Stimulated activated CD4-positive, alpha-beta T cell treated with anti-CD3 and anti-CD28 coated beads, Interleukin-12 subunit alpha, Interleukin-12 subunit beta, amount 100 ng/mL, for 4 hours (primary cell): Measurements from ENCODE around the gene CD300LG.
"Not testable (repeated sequence)": the region's sequence is repeated elsewhere in the genome, so short reads cannot be mapped to it uniquely, and the experiment has no call there.

ENCODE experiments used
- DNase-seq: peaks from one replicate; pipeline ENCODE4 v3.0.0-alpha.2; 2020

CD300LG gene

DNA sequence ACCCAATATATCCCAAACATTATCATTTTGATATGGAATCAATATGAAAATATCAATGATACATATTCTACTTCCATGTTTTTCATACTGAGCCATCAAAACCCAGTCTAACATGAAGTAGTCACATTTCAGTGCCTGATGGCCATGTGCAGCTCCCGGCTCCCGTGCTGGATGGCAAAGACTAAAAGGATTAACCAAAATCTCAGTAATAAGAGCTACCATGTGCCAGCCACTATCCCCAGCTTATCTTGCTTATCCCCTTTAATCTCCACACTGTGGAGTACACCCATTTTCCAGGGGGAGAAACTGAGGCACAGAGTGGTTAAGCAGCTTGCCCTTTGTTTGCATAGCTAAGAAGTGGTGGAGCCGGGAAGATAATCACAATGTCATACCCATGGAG, 9.2 kb downstream of the CD300LG start:
- DNase-seq = no peak

DNA sequence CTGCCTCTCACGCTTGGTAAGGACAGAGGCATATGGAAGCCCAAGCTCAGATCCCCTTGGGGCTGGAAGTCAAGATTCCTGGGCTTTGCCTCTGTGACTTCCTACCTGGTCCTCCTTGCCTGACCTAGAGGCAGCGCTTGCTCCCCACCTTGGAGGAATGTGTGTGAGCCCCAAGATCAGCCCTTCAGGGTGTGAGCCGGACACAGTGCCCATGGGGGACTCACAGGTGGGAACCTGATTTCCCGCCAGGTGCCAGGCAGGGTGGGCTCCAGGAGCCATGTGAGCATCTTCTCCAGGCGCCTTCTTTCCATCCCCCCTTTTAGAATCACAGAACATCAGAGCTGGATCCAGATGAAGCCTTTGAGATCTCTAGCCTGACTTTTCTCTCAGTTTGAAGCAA, 10.2 kb downstream of the CD300LG start:
- DNase-seq = no peak

DNA sequence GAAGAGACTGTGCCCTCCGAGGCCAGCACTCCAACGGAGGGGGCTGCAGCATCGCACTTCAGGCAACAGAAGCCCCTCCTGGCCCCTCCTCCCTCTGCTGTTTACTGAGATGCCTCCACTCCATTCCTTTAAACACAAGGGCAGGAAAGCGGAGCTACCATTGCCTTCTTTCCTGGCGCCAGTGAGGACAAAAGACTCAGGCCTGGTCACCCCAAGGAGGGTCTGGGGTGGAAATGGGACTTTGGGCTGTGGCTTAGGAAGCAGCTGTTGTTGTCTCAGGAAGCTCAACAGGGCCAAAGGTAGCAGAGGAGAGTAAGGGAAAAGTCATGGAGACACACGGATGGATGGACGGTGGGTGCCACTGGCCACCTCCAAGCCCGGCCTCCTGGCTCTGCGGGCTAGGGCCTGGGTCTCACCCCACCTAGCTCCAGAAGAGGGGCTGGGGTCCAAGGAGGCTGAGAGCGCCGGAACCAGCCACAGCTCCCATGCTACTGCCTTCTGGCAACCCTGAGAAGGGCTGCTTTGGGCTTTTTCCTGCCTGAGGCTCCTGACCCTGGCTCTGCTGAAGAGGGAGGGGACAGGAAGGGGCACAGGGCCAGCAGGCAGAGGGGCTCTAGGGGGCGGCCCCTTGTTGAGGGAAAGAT, 11.1 kb downstream of the CD300LG start:
- no peak for DNase-seq

DNA sequence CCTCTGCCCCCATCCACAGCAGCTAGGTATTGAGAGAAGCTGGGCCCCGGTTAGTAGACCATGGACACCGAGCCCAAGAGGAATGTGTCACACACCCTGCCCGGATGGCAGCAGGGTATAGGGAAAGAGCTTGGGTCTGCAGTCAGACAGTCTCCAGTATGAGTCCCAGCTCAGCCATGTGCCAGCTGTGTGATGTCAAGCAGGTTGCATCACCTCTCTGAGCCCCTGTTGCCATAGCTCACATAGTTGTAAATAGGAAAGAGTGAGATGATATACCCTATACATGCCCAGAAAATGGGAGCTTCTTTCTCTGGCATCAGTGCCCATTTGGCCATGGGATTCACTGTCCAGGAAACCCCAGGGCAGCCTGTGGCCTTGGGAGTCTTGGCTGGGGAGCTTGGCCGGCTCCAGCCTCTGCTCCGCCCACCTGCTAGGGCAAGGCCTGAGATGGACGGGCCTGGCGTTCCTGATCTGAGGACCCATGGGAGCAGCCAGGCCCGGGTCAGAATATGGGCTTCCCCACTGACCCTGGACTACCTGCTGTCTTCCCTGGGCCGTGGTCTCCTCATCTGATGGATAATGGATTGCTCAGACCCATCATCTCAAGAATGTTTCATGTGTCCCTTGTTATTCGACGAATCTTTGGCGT, 13.2 kb downstream of the CD300LG start:
- DNase-seq = no peak

DNA sequence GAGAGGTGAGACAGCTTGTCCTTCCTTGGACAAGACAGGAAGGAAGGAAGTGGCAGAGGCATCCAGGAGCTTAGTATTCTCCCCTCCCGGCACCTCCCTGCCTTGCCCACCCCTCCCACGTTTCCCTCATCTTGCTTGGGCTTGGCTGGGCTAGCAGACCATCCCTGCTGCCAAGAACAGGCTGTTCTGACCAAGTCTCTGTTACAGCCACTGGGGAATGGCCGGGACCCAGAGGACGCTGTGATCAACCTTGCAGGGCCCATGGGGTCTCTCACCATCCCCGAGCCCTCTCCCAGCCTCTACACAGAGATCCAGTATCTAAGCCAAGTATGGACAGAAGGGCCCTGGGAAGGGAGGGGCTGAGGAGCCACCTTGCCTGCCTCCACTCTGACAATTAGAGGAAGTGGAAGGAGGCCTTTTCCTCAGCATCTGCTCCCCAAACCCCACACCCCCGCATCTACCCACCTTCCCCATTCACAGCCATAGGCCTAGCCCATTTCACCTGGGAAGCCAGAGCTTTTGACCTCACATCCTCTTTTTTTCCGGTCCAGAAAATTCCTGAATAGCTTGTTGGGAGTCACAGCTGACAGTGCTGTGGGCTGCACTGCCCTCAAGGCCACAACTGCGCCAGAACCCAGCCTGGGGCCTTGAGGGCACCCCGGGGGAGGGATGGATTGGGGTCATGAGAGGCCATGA, 14.1 kb downstream of the CD300LG start:
- no peak for DNase-seq

DNA sequence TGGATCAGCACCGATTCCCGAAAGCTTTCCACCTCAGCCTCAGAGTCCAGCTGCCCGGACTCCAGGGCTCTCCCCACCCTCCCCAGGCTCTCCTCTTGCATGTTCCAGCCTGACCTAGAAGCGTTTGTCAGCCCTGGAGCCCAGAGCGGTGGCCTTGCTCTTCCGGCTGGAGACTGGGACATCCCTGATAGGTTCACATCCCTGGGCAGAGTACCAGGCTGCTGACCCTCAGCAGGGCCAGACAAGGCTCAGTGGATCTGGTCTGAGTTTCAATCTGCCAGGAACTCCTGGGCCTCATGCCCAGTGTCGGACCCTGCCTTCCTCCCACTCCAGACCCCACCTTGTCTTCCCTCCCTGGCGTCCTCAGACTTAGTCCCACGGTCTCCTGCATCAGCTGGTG, 15.0 kb downstream of the CD300LG start:
- DNase-seq = no peak

DNA sequence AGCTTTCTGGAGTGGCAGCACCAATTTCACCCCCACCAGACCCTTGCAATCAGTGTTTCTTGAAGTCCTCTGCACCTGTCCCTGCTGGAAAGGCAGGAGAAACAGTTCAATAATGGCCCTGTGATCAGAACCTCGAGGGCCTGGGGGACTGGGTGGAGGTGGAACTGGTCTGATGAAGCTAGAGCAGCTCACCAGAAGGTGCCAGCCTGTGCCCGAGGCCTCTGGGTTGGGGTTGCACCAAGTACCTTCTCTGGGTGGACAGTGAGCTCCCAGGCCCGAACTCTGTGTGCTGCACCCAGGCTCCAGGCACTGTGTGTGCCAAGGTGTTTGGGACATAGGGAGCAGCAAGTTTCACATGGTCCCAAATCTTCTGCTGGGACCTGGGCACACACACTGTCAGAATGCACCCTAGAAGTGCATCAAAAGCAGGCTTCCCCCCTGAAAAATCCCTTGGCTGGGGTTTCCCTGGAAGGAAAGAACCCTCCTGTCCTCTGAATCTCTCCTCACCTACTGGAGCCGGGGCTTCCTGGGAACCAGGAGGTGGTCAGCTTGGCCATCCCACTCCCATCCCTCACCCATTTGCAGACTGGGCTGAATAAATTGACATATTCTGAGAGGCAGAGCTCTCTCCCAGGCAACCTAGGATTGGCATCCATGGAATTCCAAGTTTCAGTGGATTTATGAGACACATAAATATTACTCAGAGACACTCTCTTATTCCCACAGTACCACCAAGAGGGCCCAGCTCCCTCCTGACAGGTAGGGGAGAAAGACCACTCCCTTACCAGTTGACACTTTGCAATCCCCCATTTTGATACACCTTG, 17.4 kb downstream of the CD300LG start:
- no peak for DNase-seq

DNA sequence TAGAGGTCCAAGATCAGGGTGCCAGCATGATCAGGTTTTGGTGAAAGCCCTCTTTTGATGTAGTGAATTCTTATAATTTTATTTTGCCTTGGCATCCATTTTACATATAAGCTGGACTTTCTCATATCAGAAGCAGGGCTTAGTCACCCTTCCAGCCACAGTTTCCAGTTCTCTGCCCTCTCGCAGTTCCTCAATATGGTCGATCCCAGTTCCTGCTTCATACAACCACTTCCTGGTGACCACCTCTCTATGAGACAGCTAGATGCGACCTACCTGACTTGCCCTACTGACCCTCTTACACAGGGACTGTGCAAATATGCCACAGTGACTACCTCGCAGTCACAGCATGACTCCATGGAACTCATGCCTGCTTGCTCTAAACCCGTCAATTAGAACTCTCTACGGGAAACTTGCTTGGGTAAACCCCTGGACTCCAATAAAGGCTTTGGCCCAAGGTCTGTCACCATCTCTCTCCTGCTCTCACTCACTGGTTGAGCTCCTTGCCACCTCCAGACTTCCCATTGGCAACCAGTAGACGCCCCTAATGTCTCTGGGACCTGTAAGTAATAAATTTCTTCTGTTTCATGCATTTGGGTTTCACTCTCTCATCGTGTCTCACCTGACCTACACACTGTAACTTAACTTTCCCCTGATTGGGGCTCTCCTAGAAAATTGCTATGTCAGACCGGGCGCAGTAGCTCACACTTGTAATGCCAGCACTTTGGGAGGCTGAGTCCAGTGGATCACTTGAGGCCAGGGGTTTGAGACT, 21.4 kb downstream of the CD300LG start:
- DNase-seq = no peak

DNA sequence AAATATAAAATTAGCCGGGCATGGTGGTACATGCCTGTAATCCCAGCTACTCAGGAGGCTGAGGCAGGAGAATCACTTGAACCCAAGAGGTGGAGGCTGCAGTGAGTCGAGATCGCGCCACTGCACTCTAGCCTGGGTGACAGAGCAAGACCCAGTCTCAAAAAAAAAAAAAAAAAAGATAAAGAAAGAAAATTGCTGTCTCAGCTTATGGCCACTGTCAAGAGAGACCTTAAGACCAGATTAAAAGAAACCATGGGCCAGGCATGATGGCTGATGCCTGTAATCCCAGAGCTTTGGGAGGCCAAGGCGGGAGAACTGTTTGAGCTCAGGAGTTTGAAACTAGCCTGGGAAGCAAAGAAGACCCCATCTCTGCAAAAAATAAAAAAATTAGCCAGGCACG, 22.1 kb downstream of the CD300LG start:
- not testable (repeated sequence) for DNase-seq

DNA sequence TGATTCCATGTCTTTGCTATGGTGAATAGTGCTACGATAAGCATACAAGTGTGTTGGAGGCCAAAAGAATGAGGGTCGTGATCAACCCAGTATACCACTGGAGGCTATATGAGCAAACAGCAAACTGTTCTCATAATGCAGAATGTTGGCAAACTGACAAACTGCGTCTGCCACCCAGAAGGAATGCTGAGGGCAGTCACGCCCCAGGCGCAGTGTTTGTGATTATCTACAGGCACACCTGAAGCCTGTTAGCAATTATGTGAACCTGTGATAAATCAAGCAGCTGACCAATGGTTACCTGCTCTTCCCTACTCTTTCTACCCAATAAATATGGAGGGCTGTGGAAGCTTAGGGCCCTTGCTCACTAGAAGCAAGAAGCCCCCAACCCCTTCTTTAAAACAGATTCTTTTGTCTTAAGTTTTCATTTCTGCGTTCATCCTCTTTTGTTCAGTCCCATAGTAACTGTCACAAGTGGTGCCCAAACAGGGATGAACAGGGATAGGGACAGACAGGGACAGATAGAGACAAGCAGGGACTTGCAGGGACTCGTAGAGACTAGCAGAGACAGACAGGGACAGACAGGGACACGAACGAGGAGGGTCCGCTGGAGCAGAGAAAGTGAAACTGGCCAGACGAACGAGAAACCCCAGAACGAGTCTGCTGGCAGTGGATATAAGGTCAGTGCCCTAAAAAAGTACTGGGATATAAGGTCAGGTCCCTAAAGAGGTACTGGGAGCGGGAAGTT, 25.1 kb downstream of the CD300LG start:
- no peak for DNase-seq

DNA sequence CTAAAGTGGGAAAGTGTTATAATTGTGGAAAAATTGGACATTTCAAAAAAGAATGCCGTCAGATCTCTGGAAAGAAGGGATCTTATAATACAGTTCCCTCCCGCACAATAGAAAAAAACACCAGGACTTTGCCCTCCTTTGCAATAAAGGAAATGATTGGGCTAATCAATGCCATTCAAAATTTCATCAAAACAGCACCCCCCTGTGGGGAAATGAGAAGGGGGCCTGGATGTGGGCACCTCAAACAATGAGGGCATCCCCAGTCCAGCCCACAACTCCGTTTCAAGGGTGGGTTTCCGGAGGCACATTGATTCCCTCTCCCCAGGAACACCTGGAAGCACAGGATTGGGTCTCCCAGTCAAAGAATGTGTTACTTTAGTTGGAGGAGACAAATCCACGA, 26.1 kb downstream of the CD300LG start:
- no peak for DNase-seq

DNA sequence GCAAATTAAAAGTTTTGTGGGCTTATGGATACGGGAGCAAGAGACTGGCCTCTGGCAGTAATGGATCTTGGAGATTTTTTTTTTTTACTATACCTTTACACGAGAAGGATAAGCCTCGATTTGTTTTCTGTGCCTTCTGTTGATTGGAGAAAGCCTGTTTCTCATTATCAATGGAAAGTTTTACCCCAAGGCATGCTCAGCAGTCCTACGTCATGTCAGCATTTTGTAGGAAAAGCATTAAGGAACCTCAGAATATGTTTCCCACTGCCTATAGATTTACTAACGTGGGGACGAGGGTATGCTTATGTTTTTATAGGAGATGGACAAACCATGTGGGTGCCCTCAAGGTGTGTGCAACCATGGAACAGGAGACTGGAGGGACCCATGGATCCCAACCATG, 26.8 kb downstream of the CD300LG start:
- DNase-seq = no peak

DNA sequence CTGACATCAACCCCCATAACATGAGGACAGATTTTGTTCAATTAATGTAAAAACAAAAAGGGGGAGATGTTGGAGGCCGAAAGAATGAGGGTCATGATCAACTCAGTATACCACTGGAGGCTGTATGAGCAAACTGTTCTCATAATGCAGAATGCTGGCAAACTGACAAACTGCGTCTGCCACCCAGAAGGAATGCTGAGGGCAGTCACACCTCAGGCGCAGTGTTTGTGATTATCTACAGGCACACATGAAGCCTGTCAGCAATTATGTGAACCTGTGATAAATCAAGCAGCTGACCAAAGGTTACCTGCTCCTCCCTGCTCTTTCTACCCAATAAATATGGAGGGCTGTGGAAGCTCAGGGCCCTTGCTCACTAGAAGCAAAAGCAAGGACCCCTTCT, 27.3 kb downstream of the CD300LG start:
- no peak for DNase-seq

DNA sequence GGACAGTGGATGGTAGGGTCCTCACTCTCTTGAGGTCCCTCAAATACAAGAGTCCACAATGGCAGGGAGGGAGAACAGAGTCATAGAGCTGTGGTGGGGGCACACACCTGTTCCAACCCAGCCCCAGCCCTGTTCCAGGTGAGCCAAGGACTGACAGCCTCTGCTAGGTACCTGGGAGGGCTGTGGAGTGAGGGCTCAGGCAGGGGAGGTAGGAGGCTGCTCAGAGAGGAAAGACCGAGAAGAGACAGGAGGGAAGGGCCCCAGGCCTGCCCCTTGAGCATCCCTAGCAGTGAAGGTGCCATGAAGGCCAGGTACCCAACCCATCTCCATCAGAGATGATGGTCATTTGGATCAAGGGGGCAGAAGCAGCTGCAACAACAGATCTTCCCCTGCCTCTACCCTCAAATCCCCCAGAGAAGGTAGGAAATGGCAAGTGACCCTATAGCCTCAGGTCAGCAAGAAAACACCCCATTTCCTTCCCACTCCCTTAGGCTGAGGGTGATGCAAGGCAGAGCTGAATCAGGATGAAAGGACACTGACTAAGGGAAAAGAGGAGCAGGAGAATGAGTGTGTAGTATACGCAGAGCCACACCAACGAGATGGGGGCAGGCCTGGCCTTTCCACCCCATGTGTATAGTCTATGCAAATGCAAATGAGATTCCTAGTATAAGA, 28.6 kb downstream of the CD300LG start:
- DNase-seq = no peak

DNA sequence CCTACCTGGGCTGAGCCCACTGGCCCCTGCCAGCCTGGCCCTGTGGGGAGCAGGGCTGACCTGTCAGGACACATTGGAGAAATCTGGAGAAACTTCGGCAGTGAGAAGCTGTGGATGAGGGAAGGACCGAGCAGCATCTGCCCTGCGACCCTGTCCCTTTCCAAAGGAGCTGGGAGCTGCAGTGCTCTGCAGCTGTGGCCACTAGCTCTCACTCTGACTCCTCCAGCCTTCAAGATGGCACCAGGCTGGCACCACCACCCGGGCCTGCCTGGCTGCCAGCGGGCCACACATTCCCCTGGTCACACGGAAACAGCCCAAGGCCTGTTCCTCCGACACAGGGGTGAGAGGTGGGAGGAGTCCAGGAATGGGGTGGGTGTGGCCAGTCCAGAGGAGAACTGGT, 30.1 kb downstream of the CD300LG start:
- DNase-seq = no peak

DNA sequence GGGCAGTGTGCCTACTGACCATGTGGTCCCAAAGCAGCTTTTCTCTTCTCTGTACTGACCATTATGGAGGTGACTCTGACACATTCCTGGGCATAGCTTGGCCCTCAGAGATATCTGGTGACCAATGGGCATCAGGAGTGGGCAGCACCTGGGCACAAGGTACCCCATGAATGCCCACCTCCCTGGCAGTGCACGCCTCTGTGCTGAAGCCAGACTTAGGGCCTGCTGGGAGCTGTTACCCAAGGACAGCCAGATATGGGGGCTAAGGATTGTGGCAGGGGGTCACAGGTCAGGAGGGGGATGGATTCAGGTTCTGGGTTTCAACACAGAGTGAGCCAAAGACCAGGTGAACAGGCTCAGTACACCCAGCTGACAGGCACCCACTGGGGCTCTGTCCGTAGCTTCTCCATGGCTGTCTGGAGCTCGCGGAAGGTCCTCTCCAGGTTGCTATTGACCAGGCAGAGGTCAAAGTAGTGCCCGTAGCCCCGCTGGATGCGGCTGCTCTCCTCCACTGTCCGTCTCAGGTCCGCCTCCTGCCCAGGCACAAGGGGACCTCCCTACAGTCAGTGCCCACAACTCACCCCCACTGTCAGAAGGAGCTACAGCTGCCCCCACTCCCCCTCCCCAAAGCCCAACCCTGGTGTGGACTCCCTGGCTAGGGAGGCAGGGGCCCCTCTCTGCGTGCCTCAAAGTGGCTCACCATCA, 30.6 kb downstream of the CD300LG start:
- no peak for DNase-seq

DNA sequence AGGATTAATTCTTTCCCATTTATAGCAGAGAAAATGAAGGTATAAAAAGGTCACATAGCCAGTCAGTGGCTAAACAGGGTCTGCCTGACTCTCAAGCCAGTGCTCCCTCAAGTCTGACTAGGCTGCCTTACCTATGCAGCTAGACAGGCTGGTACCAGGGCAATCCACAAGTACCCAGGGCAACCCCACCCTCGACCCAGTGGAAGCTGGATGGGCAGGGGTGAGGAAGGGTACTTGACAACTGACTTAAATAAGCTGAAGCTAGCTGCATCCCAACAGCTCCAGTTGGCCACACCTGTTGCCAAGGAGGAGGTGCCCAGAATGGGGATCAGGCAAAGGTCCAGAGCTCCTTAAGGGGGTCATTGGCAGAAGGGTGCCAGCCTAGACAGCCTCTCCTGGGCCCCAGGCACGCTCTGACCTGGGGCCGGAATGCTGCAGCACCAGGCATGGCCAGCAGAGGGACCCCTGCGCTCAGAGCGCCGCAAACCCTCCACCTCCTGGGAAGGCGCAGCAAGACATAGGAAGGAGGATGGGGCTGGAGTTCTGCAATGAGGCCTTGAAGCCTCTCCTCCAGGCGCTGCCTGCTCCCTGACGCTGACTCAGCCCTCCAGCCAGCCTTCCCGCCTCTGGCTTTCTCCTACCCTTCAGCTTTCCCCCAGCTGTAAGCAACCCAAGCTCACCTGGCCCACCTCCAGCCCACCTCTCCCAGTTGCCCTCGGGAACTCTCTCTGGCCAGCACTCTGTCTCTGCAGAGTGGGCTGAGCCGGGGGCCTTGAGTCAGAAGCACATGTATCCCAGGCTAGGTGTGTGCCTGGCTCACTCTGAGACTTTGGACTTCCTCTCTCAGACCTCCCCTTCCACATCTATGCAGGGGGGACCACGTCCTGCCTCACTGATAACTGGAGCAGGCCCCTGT, 31.5 kb downstream of the CD300LG start:
- peak; percentile 72 for DNase-seq

DNA sequence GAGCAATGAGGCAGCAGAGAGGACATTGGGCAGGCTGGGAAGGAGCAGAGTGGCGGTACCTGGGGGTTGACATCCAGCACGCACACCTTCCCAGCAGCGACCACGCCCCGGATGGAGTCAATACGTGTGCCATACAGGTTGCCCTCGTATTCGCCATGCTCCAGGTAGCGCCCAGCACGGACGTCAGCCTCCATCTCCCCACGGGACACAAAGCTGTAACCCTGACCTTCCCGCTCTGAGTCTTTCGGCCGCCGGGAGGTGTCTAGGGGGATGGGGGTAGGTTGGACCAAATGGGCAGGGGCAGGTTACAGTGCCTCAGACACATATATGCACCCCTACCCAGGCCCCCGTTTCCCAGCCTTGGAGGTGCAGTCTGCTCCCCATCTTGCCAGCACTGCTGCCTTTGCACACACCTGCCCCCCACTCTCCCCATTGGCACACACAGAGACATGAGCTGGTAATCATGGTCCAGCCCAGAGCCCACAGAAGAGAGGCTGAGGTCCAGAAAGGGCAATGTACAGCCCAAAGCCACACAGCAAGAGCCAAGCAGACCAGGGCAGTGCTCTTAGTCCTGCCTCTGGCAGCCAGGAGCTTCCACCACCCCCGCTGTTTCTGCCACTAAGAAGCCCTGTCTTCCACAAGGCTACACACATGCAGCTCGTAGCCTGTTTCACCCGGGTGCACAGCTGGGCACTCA, 32.9 kb downstream of the CD300LG start:
- no peak for DNase-seq

DNA sequence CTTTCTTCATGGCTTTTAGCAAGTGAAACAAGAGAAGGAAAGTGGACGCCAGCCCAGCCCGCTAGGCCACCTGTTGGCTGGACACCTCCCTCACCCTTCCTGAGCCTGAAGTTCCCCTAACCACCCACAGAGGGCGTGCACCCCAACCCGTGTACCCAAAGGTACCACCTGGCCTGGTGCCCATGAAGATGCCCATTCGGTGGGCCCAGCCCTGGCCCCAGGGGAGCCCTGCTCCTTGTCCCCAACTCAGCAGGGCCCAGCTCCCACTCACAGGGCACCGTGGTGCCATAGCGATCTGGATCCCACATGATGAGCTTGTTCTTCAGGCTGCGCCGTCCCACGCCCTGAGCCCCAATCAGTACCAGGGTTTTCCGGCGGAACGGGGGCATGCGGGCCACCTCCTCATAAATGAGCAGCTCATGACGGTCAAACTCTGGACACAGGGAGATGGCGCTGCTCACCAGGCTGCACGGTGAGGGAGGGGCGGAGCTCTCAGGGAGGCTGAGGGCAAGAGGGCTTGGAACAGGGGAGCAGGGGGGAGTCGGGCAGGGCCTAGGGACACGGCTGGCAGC, 33.5 kb downstream of the CD300LG start:
- peak; percentile 34 for DNase-seq
